Fibroblast of skin of left quadriceps (primary cell): ENCODE data around the gene LAMB1.

Experiments
- DNase-seq, 2 experiments: peaks; one replicate each; pipeline ENCODE4 v3.0.0-alpha.2; 2013; ENCODE audit warnings: low read depth in 2 of 2

LAMB1 gene

DNA sequence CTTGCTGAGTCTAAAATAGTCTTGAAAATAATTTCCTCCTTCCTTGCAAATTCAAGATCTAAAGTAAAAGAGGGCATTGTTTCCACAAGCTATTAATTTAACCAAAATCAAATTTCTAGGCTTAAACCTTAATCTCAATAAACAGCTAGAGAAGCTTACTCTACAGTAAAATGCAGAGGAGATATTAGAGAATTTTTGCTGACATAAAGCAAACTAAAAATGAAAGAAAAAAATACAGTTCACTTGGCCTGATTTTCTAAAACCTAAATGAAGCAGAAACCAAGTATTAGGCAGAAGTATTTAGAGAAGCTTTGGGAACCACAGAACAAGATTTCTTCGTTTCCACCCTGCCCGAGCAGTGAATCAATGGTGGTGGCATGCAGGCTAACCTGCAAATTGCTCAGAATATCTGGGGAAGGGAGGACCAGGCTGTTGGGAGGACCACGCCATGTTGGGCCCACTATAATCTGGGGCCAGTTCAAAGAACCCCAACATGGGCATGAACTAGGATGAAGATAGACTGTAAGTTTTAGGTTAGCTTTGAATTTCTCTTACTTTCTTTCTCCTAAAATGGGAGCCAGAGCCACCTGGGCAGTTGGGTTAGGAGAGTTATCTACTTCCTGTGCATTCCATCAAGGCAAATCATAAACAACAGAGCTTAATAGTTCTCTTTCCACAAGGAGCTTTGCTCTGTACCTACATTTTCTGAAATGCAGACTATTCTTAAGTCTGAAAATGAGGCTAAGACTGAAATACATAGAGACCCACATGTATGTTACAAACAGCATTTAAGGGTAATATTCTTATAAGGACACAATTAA is 4.1 kb downstream of the LAMB1 start:
- DNase-seq = no peak

DNA sequence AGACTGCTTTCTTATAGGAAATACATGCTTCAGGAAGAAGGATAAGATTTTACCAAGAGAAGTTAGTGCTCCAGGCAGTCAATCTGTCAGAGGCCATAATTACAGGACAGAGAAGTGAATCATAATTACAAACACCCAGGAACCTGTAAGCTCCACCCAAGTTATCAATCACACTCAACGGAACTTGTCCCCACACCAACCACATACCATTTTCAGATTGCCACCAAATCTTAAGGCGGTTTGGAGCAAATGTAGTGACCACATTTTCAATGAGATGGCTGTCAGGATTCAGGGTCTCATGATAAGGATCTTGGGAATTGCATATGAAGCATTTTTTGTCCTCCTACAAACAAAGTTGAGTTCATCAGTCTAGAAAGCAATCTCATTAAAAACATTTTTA is 4.8 kb downstream of the LAMB1 start:
- no peak for DNase-seq

DNA sequence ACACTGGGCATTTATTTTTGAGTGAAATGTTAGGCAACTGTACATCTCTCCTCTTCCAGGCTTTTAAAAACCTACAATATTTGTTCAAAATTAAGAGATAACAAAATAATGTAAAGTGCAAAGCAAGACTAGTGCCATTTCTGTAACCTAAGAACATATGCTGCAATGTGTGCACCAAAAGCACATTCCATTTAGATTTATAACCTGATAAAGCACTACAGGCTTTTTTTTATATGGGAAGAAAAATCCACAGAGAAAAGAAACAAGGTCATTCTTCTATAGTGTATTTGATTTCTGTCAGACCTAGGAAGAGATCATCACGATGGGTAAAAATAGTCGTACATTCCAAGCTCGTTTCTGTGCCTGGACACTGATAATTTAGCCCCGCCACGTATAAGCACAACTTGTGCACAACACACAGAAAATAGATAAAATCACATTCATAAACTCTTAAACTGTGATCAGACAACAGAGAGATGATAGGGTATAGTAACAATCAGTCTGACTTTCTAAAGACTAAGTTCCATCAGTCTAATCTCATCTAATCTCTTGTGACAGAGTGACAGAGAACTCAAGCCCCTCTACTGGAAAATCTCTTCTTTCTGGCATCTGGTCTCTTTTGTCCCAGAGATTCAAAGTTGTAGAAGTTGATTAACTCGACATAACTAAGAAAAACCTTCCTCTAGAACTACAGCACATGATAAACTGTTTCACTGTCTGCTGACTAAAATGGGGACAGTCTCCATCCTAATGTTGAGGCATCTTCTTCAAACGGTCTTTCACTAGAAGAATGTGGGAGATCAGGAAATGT is 6.7 kb downstream of the LAMB1 start:
- no peak for DNase-seq

DNA sequence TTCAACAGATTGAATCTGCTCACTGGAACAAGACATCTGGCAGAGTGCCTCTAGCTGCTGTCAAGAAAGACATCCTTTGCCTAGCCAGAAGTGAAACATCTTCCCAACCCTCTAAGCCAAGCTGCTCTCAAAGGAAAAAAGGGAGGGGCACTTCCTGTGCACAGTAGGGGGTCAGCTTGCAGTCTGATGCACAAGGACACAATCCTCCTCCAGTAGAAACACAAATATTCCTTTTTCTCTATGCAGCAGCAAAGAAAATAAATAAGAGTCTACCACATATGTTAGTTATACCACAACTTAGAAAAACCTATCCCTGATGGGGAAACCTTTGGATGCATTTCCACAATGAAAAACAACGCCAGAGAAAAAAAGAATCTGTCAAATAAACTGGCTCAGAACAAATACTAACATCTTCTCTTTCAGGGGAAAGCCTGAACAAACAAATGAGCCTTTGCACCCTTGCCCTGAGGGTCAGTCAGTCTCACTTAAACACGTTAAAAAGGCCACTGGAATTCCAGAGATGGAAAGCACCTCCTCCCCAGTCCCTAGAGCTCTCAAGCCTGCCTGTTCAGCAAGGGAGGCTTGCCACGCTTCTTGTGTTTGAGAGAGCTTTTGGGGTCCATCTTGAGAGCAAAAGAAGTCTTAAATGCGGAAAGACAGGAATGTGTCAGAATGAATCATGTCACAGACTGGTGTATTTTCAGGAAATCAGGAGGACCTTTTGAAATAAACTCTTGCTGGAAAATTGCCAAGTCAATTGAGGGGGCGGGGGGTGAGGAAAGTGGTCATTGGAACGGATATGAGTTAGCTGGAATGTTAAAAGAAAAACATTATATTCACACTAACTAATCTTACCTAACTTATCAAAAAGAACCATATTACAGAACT is 7.5 kb downstream of the LAMB1 start:
- peak; percentile 78 to 81 for DNase-seq

DNA sequence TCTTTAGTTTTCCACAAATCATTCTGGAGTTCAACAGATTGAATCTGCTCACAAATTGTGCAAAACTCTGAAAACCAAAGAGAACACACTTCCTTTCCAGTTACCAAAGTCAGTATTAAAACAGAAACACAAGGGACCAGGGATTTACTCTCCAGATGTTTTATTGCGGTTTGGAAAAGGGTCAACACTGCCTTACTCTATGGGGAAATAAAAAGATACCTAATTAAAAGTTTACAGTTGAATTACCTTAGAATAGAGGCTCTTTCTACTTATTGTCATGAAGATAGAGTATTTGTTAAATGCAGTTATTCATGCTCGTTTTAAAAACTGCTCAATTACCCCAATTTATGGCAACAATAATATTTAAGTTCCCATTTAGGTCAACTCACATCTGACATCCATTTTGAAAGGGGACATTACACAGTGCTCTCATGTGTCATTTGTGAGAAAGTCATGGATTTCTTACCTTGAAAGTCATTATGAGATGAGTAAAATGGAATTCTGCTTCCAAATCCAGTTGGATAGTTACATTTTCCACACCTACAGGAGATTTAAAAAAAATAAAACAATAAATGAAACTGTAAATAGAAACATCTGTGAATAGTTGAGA is 8.4 kb downstream of the LAMB1 start:
- DNase-seq = no peak

DNA sequence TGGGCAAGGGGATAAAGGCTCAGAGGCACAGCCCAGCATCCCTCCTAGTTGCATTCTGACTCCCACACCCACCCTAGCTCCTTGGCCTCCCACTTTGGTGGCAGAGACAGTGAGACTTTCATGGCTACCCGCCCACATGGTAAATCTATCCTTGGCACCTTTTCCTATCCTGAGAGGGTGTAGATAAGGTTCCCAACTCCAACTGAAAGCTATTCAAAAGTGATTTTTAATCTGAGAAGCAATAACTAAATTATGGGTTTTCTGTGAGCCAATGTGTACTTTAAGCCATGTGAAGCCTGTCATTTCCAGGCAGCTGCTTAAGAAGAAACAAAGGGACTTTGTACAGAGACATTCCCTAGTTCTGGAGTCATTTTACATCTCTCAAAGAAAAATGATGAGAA is 9.1 kb downstream of the LAMB1 start:
- no peak for DNase-seq

DNA sequence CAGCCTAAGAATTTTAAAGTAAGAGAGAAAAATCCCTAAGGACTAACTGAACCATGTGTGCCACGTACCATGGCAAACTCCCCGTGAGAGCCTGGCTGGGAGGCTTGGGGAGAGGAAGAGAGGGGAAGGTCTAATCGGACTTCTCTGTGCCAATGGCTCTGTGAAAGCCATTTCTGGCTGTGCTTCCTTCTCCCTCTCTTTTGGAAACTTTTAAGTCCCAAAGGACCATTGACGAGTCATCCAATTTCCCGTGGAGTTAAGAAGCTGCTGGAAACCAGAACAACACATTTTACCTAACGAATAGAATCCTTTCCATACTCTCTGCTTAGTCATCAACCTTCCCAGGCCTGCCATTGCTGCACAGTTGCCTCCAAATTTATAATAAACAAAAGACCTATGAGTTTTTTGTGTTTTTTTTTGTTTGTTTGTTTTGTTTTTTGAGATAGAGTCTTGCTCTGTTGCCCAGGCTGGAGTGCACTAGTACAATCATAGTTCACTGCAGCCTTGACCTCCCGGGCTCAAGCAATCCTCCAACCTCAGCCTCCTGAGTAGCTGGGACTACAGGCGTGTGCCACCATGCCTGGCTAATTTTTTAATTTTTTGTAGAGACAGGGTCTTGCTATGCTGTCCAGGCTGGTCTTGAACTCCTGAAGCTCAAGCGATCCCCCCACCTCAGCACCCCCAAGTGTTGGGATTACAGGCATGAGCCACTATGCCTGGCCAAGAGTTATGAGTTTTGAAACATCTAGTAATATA is 13.2 kb downstream of the LAMB1 start:
- DNase-seq = peak; percentile 78 to 80

DNA sequence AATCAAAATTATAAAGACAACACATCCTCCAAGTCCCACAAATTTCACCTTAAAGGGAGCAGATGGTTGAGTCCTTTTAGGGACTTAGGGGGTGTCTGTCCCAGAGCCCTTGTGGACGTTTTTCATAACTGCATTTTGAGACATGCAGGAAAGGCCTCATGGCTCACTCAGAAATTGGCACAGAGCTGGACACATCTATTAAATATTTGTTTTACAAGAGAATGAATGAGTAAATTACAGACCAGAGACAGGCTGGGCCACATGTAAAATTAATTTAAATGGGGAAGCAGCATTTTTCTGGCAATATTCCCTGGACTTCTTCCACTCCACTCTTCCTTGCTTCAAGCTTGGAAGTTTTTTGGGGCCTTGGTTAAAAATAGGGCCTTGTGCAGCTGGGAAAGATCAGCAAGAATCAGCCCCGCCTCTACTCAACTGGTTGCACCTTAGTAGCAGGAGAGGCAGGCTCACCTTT is 20.0 kb downstream of the LAMB1 start:
- DNase-seq = no peak

DNA sequence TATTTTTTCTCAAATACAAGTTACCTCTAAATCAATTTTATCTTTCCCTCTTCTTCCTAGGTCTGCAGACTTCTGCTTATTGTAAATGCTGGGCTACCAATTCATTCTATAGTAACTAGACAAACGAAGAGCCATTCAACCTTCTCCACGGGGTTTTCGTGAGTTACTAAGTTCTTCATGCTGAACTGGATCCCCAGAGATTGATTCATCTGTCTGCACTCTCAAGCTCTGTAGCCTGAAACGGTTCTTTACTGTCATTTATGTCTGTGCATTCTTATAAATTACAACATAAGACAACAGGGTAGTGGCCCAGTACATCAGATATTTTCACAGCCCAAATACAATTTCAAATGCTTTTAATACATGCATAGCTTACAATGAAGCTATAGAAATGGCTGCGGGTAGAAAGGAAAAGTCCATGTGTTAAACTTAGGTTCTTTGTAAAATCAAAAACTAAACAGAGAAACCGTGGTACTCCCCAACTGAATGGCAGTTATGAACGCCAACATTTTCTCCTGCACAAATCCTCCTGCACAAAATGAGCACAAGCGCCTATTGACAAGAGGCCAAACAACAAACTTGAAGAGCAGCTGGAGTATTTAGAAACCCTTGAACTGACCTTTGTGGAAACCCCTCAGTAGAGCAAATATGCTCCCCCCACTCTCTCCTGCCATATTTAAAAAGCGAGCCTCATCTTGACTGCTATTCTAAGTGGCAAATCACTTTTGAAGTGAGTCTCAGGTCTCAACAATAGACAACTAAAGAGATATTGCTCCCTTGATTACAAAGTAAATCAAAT is 20.7 kb downstream of the LAMB1 start:
- DNase-seq = no peak

DNA sequence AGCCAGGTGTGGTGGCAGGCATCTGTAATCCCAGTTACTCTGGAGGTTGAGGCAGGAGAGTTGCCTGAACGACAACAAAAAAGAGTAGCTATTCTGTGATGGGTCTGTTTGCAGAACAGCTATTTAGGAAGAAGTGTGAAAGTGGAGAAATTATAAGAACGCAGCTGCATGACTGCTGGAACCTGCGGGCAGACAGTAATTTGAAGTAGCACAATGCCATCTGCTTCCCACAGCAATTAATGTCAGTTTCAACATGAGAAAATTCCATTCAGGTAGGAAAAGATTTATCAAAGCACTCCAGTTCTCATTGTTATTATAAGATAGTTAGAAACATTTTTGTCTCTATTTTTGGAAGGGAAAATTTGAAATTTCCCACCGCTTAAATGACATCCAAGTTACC is 21.5 kb downstream of the LAMB1 start:
- no peak for DNase-seq

DNA sequence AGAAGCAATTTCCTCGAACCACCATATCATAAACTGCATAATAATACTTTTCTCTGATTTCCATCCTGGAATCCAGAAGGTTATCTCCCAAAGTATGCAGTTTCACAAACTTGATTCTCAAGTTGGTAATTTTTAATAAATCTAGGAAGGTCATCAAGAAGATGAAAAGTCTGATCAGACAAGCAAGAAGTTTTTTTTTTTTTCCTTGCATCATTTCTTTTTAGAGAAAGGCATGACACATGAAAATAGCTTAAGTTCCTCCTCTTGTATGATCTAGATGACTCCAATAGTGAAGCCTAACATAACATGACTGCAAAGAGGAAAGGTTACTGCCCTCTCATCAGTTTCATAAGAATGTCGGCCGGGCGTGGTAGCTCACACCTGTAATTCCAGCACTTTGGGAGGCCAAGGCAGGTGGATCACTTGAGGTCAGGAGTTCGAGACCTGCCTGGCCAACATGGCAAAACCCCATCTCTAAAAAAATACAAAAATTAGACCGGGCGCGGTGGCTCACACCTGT is 22.2 kb downstream of the LAMB1 start:
- DNase-seq = no peak

DNA sequence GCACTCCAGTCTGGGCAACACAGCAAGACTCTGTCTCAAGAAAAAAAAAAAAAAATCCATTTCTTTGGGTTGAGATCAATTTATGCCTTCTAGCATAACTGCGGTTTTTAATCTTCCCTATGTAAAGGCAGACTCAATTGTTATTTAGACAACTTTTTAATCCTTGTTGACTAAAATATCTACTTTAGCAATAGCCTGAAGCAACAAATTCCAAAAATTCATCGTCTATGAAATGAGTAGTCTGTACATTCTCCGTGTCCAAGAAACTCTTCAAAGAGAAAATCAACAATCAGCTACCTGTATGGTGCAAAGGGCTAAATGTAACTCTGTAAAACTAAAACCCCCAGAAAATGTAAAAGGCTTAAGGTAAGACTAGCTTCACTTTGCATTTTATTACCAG is 22.8 kb downstream of the LAMB1 start:
- no peak for DNase-seq

DNA sequence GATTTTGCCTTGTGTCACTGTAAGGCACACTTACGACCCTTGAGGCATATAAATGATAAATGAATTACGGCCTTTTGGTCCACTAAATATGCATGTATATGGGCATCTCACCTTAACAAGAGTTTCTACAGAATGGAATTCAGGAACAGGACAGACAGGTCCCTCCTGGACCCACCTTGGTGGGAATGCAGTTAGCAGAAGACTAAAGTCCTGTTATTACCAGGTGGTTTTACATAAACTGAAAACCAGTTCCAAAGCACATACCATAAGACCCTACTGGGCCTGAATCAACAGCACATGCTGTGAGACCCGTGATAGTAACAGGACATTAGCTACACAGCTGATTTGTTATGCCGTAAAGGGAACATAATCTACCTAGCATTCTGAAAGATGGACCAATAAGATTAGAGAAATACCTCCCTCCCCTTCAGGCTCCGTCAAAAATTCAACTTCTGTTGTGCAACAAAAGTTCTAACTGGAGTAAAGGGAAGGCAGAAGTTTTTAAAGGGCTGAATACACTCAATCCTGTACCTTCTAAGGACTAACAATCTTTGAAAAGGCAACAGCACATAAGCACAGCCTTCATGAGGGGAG is 24.0 kb downstream of the LAMB1 start:
- DNase-seq = no peak

DNA sequence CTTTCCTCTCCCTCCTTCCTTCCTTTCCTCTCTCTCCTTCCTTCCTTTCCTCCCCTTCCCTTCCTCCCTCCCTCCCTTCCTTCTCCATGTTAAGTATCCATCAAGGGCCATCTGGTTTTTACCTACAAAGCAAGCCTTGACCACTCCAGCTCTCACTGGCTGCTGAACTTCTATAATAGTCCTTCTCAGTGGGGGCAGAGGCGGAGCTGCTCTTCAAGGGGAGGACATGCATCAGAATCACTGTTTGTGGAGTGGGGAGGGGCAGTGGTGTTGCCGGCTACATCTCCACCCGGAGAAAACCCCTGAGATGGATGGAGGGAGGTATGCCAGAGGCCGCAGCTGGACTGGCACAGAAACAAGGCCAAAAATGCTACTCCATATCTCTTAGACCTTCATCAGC is 25.9 kb downstream of the LAMB1 start:
- DNase-seq = no peak

DNA sequence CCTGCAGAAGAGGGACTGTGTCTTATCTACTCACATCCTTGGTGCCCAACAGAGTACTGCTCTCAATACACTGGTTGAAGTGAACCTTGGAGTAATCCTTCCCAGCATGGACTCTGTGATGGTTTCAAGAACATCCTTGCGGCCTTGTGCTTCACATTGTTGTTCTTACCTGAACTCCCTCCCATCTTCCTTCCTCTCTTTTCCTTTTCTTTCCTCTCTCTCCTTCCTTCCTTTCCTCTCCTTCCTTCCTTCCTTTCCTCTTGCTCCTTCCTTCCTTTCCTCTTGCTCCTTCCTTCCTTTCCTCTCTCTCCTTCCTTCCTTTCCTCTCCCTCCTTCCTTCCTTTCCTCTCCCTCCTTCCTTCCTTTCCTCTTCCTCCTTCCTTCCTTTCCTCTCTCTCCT is 26.3 kb downstream of the LAMB1 start:
- DNase-seq = no peak

DNA sequence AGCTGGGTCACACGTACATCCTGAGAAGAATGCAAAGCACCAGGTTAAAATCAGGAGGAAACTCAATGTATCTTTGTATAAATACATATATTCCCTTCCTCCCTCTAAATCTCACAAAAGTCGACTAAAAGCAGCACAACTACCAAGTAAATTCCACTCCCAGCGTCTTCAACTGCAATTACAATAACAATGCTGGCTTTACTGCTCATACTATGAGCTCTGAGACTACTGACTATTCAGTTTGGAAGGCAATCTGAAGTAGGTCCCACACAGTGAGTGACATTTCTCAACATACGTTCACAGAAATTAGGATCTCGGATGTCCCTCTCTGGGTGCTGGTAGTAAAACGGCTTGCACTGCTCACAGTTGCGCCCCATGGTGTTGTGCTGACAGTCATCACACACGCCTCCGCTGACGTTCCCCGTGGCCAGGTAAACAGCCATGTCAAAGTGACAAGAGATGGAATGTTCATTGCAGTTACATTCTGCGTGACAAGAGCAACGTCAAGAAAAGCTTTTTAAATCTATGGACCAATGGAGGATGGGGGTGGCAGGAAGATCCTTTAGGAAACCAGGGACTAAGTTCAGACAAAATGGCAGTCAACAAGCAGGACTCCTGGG is 27.5 kb downstream of the LAMB1 start:
- no peak for DNase-seq

DNA sequence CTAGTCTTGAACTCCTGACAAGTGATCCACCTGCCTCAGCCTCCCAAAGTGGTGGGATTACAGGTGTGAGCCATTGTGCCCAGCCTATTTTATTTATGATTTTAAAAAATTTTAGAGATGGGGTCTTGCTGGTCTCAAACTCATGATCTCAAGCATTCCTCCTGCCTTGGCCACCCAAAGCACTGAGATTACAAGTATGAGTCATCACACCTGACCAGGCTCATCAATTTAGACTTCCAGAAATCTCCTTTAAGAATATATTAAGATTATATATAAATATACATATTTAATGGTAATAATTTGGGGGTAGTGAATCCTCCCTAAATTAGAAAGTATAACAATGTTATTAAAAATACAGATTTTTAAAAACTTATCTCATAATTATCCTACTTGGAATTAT is 29.1 kb downstream of the LAMB1 start:
- DNase-seq = no peak

DNA sequence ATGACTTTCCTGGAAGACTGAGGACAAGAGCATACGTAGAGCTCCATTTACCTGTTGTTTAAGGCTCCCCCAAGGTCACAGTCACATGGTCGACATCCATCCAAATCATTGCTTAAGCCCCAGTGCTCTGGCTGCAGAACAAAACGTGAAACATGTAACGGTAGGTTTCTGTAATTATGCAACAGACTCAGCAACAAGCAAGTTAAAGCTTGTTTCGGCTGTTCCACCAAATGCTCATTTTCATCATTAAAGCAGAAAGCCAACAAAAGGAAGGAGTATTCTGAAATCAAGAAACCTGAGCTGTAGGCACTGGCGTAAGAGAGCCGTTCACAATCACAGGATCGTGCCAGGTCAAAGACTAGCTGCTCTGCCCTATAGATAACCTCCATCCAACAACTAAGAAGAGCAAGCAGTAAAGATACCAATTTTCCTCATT is 30.0 kb downstream of the LAMB1 start:
- DNase-seq = no peak

DNA sequence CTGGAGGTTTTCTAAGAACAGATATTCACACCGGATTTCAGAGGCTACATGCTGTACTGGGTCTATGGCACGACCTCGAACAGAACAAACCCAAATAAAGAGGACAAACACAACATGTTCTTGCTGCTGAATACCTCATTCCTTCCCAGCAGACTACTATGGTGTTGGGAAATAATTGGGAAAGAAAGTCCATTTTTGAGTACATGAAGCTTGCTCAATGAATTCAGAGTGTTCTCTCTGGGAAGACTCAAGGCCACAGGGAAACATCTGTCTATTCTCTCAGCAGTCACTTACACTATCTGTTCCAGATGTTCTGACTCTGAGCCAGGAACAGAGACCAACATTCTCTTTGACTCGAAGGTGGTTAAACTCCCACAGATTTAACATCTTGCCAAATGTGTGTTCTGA is 30.9 kb downstream of the LAMB1 start:
- DNase-seq = peak; percentile 96 to 97
